GM12891 (cell line): ENCODE measurements around the gene SLC22A4.

Source experiments
- PAX5 ChIP-seq: IDR thresholded peaks from 2 replicates; pipeline ENCODE4 v1.6.1; 2011; ENCODE audit warnings: low read length, moderate library complexity, mild to moderate bottlenecking; ENCODE audit not compliant: insufficient read depth, severe bottlenecking
- POLR2A ChIP-seq: IDR thresholded peaks from 2 replicates; pipeline ENCODE4 v1.6.1; 2011; ENCODE audit warnings: low read depth, low read length, control low read depth
- POLR2AphosphoS5 ChIP-seq: IDR thresholded peaks from 2 replicates; pipeline ENCODE4 v1.6.1; 2011; ENCODE audit warnings: low read depth, low read length, control low read depth
- POU2F2 ChIP-seq: IDR thresholded peaks from 2 replicates; pipeline ENCODE4 v1.6.1; 2011; ENCODE audit warnings: low read depth, mild to moderate bottlenecking, control low read depth, low read length, moderate library complexity
- SPI1 ChIP-seq: IDR thresholded peaks from 2 replicates; pipeline ENCODE4 v1.6.1; 2011; ENCODE audit warnings: low read depth, low read length, control low read depth
- TAF1 ChIP-seq: IDR thresholded peaks from 2 replicates; pipeline ENCODE4 v1.6.1; 2011; ENCODE audit warnings: low read depth, low read length, control low read depth

- TF ChIP-seq POLR2A (no peak), TAF1 (no peak), SPI1 (no peak), POLR2AphosphoS5 (no peak), POU2F2 (no peak), PAX5 (no peak)
Observed at GRCh38 chr5:132298298-132299212, 4.4 kb downstream of the SLC22A4 start.
